IMR-90 (cell line): ENCODE data around the gene BST1. TPM values are rescaled to one million over a fixed set of nuclear protein-coding genes. Genes with fewer than 3 reads are reported as not detected.

Experiments
- ATAC-seq: fragments of 200-7000 bp; cut with Tn5 transposase; 2 replicates; pipeline ENCODE4 v1.9.1; 2020; ENCODE audit warnings: low read depth, mild to moderate bottlenecking, moderate library complexity
- BruUV-seq: library from RNA; stranded (reverse); fragments of 400-500 nt; replicated peaks from 2 replicates; lab custom pipeline; 2021; lab: Mats Ljungman, UMichigan
- CTCF ChIA-PET: fragments of 300-600 bp; formaldehyde crosslinking; extraction: SDS; loops from one replicate; lab custom pipeline; 2021; ENCODE audit warnings: antibody characterized with exemption; lab: Yijun Ruan, JAX
- POLR2A ChIA-PET: fragments of 300-600 bp; sonication (Branson Sonifier 250); formaldehyde crosslinking; loops from one replicate; lab custom pipeline; 2022; ENCODE audit warnings: antibody characterized with exemption; ENCODE audit not compliant: unreplicated experiment; lab: Charles Lee
- DNase-seq: peaks from one replicate; pipeline ENCODE4 v3.0.0; 2013
- H2AFZ ChIP-seq: replicated peaks from 2 replicates; pipeline ENCODE3; 2013; ENCODE audit warnings: low read length, mild to moderate bottlenecking; ENCODE audit not compliant: poor library complexity
- H2AK5ac ChIP-seq: 2 replicates; pipeline ENCODE4 v1.6.1; 2013; ENCODE audit warnings: low read depth, low read length, inconsistent platforms
- H2AK9ac ChIP-seq: replicated peaks from 2 replicates; pipeline ENCODE3; 2013; ENCODE audit warnings: mild to moderate bottlenecking, low read depth, low read length, moderate library complexity; ENCODE audit not compliant: poor library complexity
- H2BK120ac ChIP-seq: 2 replicates; pipeline ENCODE4 v1.6.1; 2013; ENCODE audit warnings: low read depth, low read length, inconsistent platforms
- H2BK15ac ChIP-seq: 3 replicates; pipeline ENCODE4 v1.6.1; 2013; ENCODE audit warnings: low read depth, low read length, inconsistent platforms
- H2BK20ac ChIP-seq: 2 replicates; pipeline ENCODE4 v1.6.1; 2013; ENCODE audit warnings: low read depth, mild to moderate bottlenecking, inconsistent platforms, low read length, moderate library complexity
- H2BK5ac ChIP-seq: 2 replicates; pipeline ENCODE4 v1.6.1; 2013; ENCODE audit warnings: mild to moderate bottlenecking, low read depth, low read length, inconsistent platforms; ENCODE audit not compliant: poor library complexity, severe bottlenecking
- H3K14ac ChIP-seq: replicated peaks from 2 replicates; pipeline ENCODE4 v1.6.1; 2013; ENCODE audit warnings: low read depth, low read length, inconsistent platforms
- H3K18ac ChIP-seq: 2 replicates; pipeline ENCODE4 v1.6.1; 2013; ENCODE audit warnings: low read depth, low read length, control low read depth
- H3K23ac ChIP-seq: 2 replicates; pipeline ENCODE4 v1.6.1; 2013; ENCODE audit warnings: low read depth, low read length, inconsistent platforms
- H3K27ac ChIP-seq: 2 replicates; pipeline ENCODE4 v1.5.1; 2013; ENCODE audit warnings: mild to moderate bottlenecking, control low read depth, low read length; ENCODE audit not compliant: insufficient read depth
- H3K27me3 ChIP-seq: 2 replicates; pipeline ENCODE4 v1.6.1; 2013; ENCODE audit warnings: low read length; ENCODE audit not compliant: control insufficient read depth, insufficient read depth
- H3K36me3 ChIP-seq: 2 replicates; pipeline ENCODE4 v1.6.1; 2013; ENCODE audit warnings: low read length, mixed read lengths; ENCODE audit not compliant: control insufficient read depth, insufficient read depth
- H3K4ac ChIP-seq: 2 replicates; pipeline ENCODE4 v1.6.1; 2013; ENCODE audit warnings: low read depth, low read length, inconsistent platforms
- H3K4me1 ChIP-seq: 2 replicates; pipeline ENCODE4 v1.6.1; 2013; ENCODE audit warnings: low read length, mixed read lengths; ENCODE audit not compliant: control insufficient read depth, insufficient read depth
- H3K4me2 ChIP-seq: 2 replicates; pipeline ENCODE4 v1.6.1; 2013; ENCODE audit warnings: low read depth, mild to moderate bottlenecking, control low read depth, low read length, moderate library complexity
- H3K4me3 ChIP-seq: 2 replicates; pipeline ENCODE4 v1.5.1; 2013; ENCODE audit warnings: low read depth, mild to moderate bottlenecking, control low read depth, low read length, moderate library complexity; ENCODE audit not compliant: insufficient read depth
- H3K56ac ChIP-seq: 2 replicates; pipeline ENCODE4 v1.6.1; 2013; ENCODE audit warnings: low read length, inconsistent platforms; ENCODE audit not compliant: insufficient read depth; ENCODE audit errors: extremely low read depth
- H3K79me1 ChIP-seq, 2 experiments: 2 replicates each; pipeline ENCODE4 v1.6.1; 2013; ENCODE audit warnings: low read length in 2 of 2, inconsistent platforms in 1 of 2, low read depth in 1 of 2
- H3K9ac ChIP-seq: 2 replicates; pipeline ENCODE4 v1.6.1; 2013; ENCODE audit warnings: low read depth, low read length, control low read depth
- H3K9me1 ChIP-seq: 2 replicates; pipeline ENCODE4 v1.6.1; 2013; ENCODE audit warnings: low read length, inconsistent platforms; ENCODE audit not compliant: insufficient read depth
- H3K9me3 ChIP-seq: 2 replicates; pipeline ENCODE4 v1.6.1; 2013; ENCODE audit warnings: low read length; ENCODE audit not compliant: control insufficient read depth, insufficient read depth
- H4K20me1 ChIP-seq: 2 replicates; pipeline ENCODE4 v1.6.1; 2013; ENCODE audit warnings: low read length, inconsistent platforms; ENCODE audit not compliant: insufficient read depth
- H4K5ac ChIP-seq: 2 replicates; pipeline ENCODE4 v1.6.1; 2013; ENCODE audit warnings: mild to moderate bottlenecking, low read depth, low read length, control low read depth
- H4K8ac ChIP-seq, 2 experiments: 2 replicates each; pipeline ENCODE4 v1.6.1; 2013; ENCODE audit warnings: low read depth in 2 of 2, low read length in 2 of 2, control low read depth in 1 of 2, inconsistent platforms in 1 of 2
- H4K91ac ChIP-seq: 2 replicates; pipeline ENCODE4 v1.6.1; 2013; ENCODE audit warnings: low read depth, low read length, inconsistent platforms; ENCODE audit not compliant: insufficient read depth
- BHLHE40 ChIP-seq: fragments of 150-350 bp; IDR thresholded peaks from 2 replicates; pipeline ENCODE4 v1.6.1; 2016; ENCODE audit warnings: mild to moderate bottlenecking, low read depth, low read length
- CEBPB ChIP-seq: IDR thresholded peaks from 2 replicates; pipeline ENCODE4 v1.6.1; 2012; ENCODE audit warnings: low read depth, low read length, improper control_type of control experiment
- CHD1 ChIP-seq: IDR thresholded peaks from 2 replicates; pipeline ENCODE4 v1.6.1; 2012; ENCODE audit warnings: low read depth, low read length, improper control_type of control experiment
- ELK1 ChIP-seq: fragments of 150-350 bp; IDR thresholded peaks from 2 replicates; pipeline ENCODE4 v1.6.1; 2016; ENCODE audit warnings: low read depth, mild to moderate bottlenecking, low read length, moderate library complexity, borderline replicate concordance
- FOS ChIP-seq: fragments of 150-350 bp; IDR thresholded peaks from 2 replicates; pipeline ENCODE4 v1.6.1; 2016; ENCODE audit warnings: low read depth, low read length
- MAFK ChIP-seq: IDR thresholded peaks from 2 replicates; pipeline ENCODE4 v1.6.1; 2012; ENCODE audit warnings: low read depth, low read length, improper control_type of control experiment
- MAZ ChIP-seq: IDR thresholded peaks from 2 replicates; pipeline ENCODE4 v1.6.1; 2012; ENCODE audit warnings: low read depth, mild to moderate bottlenecking, low read length, improper control_type of control experiment, moderate library complexity, borderline replicate concordance
- MXI1 ChIP-seq: IDR thresholded peaks from 2 replicates; pipeline ENCODE4 v1.6.1; 2012; ENCODE audit warnings: low read depth, mild to moderate bottlenecking, low read length, moderate library complexity, borderline replicate concordance
- NFE2L2 ChIP-seq: fragments of 150-350 bp; IDR thresholded peaks from 2 replicates; pipeline ENCODE4 v1.6.1; 2016; ENCODE audit warnings: low read depth, mild to moderate bottlenecking, low read length
- POLR2A ChIP-seq: IDR thresholded peaks from 2 replicates; pipeline ENCODE4 v1.6.1; 2012; ENCODE audit warnings: mild to moderate bottlenecking, low read depth, low read length
- RAD21 ChIP-seq: IDR thresholded peaks from 2 replicates; pipeline ENCODE4 v1.6.1; 2012; ENCODE audit warnings: low read length, improper control_type of control experiment
- RCOR1 ChIP-seq: IDR thresholded peaks from 2 replicates; pipeline ENCODE4 v1.6.1; 2012; ENCODE audit warnings: mild to moderate bottlenecking, low read length, improper control_type of control experiment; ENCODE audit not compliant: insufficient replicate concordance
- RFX5 ChIP-seq: IDR thresholded peaks from 2 replicates; pipeline ENCODE4 v1.8.0; 2012; ENCODE audit warnings: low read depth, mild to moderate bottlenecking, low read length, moderate library complexity
- SMC3 ChIP-seq: fragments of 150-350 bp; IDR thresholded peaks from 2 replicates; pipeline ENCODE4 v1.6.1; 2016; ENCODE audit warnings: low read depth, mild to moderate bottlenecking, antibody characterized with exemption, low read length, moderate library complexity
- USF2 ChIP-seq: fragments of 150-350 bp; IDR thresholded peaks from 2 replicates; pipeline ENCODE4 v1.6.1; 2017; ENCODE audit warnings: mild to moderate bottlenecking, antibody characterized with exemption, low read length, low read depth
- WGBS, 2 experiments: methylation state at CpG; one replicate each; pipeline versions ENCODE4 v1.1.5 to v1.1.7; 2013; ENCODE audit warnings: missing lambda C conversion rate in 2 of 2; ENCODE audit not compliant: insufficient read length in 1 of 2; ENCODE audit errors: extremely low coverage in 2 of 2; 5-methylcytosine and 5-hydroxymethylcytosine counted together
- dilution Hi-C: fragments of 300-500 bp; cut with HindIII; formaldehyde crosslinking; loops from one replicate; pipeline ENCODE4 v1.14.3; 2018; ENCODE audit warnings: low sequenced_read_pairs; ENCODE audit not compliant: unreplicated experiment
- in situ Hi-C: fragments of 300-500 bp; cut with MboI; formaldehyde crosslinking; loops from 3 replicates; pipeline ENCODE4 v1.14.3; 2019; ENCODE audit warnings: low sequenced_read_pairs, inconsistent platforms, mixed read lengths
- intact Hi-C: fragments of 100-400 bp; cut with micrococcal nuclease; formaldehyde crosslinking; loops from 2 replicates; pipeline ENCODE4 v1.10.0; 2022
- polyA plus RNA-seq, 3 experiments: library from polyadenylated mRNA; depleted of rRNA; stranded (reverse); fragments of >200 nt; gene quantifications; 2 replicates each; pipeline ENCODE4 v1.2.3, GENCODE V29; 2012; ENCODE audit warnings: low replicate concordance in 1 of 3
- total RNA-seq: library from RNA; depleted of rRNA; stranded (reverse); fragments of >200 nt; gene quantifications from 2 replicates; pipeline ENCODE4 v1.2.3, GENCODE V29; 2012
- TF ChIP-seq, protein P1 (sequence below): conservative IDR thresholded peaks from 2 replicates; pipeline ENCODE4 v1.5.1; 2012; ENCODE audit warnings: mild to moderate bottlenecking, low read depth, low read length, improper control_type of control experiment

Gene BST1
- total and polyA plus RNA-seq, 2 of the 4 experiments (the other 2 are of a cell fraction) = 6.6 to 11.1 TPM

GRCh38 chr4:15712214-15712613 is 9.3 kb downstream of the BST1 start:
- H3K56ac ChIP-seq = no peak overlapping the region
- H2BK20ac ChIP-seq = no peak overlapping the region
- no peak overlapping the region for H2BK15ac ChIP-seq
- no peak for TF ChIP-seq CEBPB
- TF ChIP-seq POLR2A = no peak
- TF ChIP-seq MXI1 = no peak
- TF ChIP-seq MAZ = no peak
- no peak for TF ChIP-seq ELK1
- no peak for TF ChIP-seq MAFK
- no peak for TF ChIP-seq CHD1
- no peak for TF ChIP-seq RFX5
- TF ChIP-seq, protein P1, sequence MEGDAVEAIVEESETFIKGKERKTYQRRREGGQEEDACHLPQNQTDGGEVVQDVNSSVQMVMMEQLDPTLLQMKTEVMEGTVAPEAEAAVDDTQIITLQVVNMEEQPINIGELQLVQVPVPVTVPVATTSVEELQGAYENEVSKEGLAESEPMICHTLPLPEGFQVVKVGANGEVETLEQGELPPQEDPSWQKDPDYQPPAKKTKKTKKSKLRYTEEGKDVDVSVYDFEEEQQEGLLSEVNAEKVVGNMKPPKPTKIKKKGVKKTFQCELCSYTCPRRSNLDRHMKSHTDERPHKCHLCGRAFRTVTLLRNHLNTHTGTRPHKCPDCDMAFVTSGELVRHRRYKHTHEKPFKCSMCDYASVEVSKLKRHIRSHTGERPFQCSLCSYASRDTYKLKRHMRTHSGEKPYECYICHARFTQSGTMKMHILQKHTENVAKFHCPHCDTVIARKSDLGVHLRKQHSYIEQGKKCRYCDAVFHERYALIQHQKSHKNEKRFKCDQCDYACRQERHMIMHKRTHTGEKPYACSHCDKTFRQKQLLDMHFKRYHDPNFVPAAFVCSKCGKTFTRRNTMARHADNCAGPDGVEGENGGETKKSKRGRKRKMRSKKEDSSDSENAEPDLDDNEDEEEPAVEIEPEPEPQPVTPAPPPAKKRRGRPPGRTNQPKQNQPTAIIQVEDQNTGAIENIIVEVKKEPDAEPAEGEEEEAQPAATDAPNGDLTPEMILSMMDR = no peak
- TF ChIP-seq RCOR1 = no peak
- TF ChIP-seq SMC3 = no peak
- TF ChIP-seq FOS = no peak
- TF ChIP-seq NFE2L2 = no peak
- TF ChIP-seq RAD21 = no peak
- TF ChIP-seq BHLHE40 = no peak
- no peak for TF ChIP-seq USF2
- no peaks in the 10 kb centered on the region for H3K27me3 ChIP-seq
- H3K9me3 ChIP-seq = no peaks in the 10 kb centered on the region
- dilution Hi-C loops = no loop called here
- no peak overlapping the region for H3K14ac ChIP-seq
- no CpG with 5 or more reads among the region's 1 CpG for WGBS, 2 experiments
- H2AFZ ChIP-seq = no peak overlapping the region
- H4K20me1 ChIP-seq = no peaks in the 10 kb centered on the region
- no peak overlapping the region for H4K5ac ChIP-seq
- no peak overlapping the region for H3K23ac ChIP-seq
- CTCF ChIA-PET = no interaction called here
- H2BK120ac ChIP-seq = no peak overlapping the region
- H2AK5ac ChIP-seq = no peak overlapping the region
- no peak overlapping the region for H4K8ac ChIP-seq
- no peak overlapping the region for H3K4ac ChIP-seq
- no peak overlapping the region for H3K18ac ChIP-seq
- H2AK9ac ChIP-seq = no peak overlapping the region
- BruUV-seq = no TSS peak
- in situ Hi-C loops = no loop called here
- no peak overlapping the region for H4K91ac ChIP-seq
- H3K9me1 ChIP-seq = peaks cover 3% of the 10 kb centered on the region; the same call in 1 of the 2 replicates
- no peak overlapping the region for H3K4me3 ChIP-seq
- POLR2A ChIA-PET = no interaction called here
- no peak for DNase-seq
- H3K4me2 ChIP-seq = no peak overlapping the region
- no peak overlapping the region for H3K9ac ChIP-seq
- intact Hi-C loops = no loop called here
- ATAC-seq = no peak
- H3K4me1 ChIP-seq = peaks cover 11% of the 10 kb centered on the region
- no peaks in the 10 kb centered on the region; the same call in 1 of the 2 replicates for H3K36me3 ChIP-seq
- no peak overlapping the region for H2BK5ac ChIP-seq
- H3K79me1 ChIP-seq = no peaks in the 10 kb centered on the region
- no peak overlapping the region for H3K27ac ChIP-seq
